RKO (cell line): ENCODE results near the gene HNRNPA3.
"Not testable (repeated sequence)": the region's sequence is repeated elsewhere in the genome, so short reads cannot be mapped to it uniquely, and the experiment has no call there.

Experiments used
- DNase-seq: peaks from one replicate; pipeline ENCODE4 v3.0.0-alpha.2; 2016; ENCODE audit warnings: low spot score

HNRNPA3 gene

GRCh38 chr2:177212106-177212890 lies at the start of gene HNRNPA3:
Gene HNRNPA3, plus strand, starts transcription at chr2:177212794. Its CDS starts 6 bp downstream, at chr2:177212800.
- peak; percentile 97 for DNase-seq

DNA sequence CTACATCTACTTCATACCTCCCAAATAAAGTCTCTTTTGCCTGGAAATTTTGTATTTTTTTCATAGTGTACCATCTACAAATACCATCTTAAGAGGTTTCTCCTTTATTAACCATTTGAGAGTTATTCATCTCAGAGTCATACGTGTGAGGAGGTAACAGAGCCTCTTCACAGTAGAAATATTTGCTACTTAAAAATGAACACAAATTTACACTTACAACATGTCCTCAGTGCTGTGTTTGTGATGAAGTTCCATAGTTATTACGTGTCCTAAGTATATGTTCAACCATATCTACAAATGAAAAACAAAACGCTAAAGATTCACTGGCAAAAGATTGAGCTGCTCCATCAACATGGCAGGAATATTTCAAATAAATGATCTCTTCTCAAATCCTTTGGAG lies 48.5 kb upstream of the HNRNPA3 start:
- DNase-seq = peak; percentile 28

DNA sequence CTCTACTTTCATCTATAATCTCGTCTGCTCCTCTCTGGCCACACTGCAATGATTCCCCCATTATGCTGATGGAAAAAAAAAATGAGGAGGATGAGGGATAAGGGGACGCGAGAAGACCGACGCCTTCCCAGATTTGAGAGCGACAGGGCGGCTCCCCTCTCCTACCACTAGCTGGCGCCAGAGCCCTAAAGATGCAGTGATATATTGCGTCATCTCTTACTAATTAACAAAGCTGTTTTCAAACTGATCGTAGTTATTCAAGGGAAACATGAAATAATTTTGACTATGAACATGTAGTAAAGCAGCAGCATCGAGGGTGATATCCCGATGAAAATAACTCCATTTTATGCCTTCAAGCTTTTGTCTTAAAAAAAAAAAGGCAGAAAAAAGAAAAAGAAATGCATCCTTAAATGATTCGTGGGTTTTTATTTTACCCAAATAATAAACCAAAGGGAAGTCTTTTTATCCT lies 48.0 kb upstream of the HNRNPA3 start:
- peak; percentile 88 for DNase-seq

DNA sequence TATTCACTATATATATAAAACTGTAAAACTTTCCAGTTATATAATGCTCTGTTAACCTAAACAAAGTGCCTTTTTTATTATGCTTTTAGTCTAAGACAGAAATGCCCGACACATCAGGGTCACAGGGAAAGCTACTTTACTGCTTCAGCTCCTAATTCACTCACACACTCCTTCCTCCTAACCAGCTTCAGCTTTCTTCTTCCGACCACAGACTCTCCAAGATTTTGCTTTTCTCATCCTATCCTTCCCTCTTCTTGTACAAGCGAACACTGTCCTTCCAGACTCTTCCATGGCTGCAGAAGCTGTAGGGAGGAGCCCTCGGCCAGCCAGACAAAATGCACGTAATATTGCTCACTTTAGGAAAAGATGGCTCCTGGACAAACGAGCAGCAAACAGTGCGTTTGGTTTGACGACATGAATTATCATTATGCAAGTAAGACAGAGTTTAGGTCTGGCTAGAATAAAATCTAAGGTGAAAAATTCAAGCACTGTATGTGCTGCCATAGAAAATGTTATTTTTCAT lies 47.5 kb upstream of the HNRNPA3 start:
- no peak for DNase-seq

GRCh38 chr2:177165721-177166711 lies 46.6 kb upstream of the HNRNPA3 start:
- DNase-seq = no peak

GRCh38 chr2:177169810-177170514 lies 42.6 kb upstream of the HNRNPA3 start:
- DNase-seq = no peak

- no peak for DNase-seq
These were observed 41.2 kb upstream of the HNRNPA3 start for GRCh38 chr2:177171418-177171865.

GRCh38 chr2:177172034-177172880 lies 40.3 kb upstream of the HNRNPA3 start:
- DNase-seq = peak; percentile 65

GRCh38 chr2:177174486-177174885 lies 38.1 kb upstream of the HNRNPA3 start:
- no peak for DNase-seq

DNA sequence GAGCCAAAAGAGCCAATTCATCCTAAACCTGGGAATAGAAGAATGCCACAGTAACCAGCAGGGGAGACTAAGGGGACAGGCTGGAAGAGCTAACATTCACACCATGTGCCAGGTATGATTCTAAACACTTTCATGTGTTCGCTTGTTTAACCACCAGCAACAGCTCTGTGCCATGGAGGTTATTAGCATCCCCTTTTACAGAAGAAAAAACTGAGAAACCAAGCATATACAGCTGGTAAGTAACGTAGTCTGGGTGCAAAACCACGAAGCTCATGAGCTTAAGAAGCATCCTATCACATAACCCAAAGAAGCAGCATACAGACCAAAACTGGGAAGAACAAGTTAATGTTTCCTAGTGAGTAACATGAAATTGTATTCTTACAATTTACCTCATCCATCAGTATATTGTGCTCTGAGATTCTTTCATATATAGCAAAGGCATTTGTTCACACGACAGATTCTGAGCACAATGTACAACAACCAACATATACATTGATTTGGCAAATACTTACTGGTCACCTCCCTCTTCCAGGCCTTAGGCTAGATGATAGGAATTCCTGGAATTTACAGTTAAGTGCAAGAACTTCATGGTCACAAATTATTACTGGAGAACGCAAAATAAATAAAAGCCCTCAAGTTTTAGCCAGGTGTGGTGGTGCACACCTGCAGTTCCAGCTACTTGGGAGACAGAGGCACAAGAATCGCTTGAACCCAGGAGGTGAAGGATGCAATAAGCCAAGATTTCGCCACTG lies 36.5 kb upstream of the HNRNPA3 start:
- DNase-seq = no peak

GRCh38 chr2:177178797-177179196 lies 33.8 kb upstream of the HNRNPA3 start:
- DNase-seq = no peak

GRCh38 chr2:177179227-177179626 lies 33.4 kb upstream of the HNRNPA3 start:
- no peak for DNase-seq

DNA sequence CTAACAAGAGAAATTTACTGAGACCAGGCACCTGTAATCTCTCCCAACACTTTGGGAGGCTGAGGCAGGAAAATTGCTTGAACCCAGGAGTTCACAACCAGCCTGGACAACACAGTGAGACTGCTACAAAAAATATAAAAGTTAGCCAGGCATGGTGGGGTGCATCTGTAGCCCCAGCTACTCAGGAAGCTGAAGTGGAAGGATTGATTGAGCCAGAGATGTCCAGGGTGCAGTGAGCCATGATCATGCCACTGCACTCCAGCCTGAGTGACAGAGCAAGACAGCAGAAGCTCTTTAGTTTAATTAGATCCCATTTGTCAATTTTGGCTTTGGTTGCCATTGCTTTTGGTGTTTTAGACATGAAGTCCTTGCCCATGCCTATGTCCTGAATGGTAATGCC lies 32.9 kb upstream of the HNRNPA3 start:
- not testable (repeated sequence) for DNase-seq

DNA sequence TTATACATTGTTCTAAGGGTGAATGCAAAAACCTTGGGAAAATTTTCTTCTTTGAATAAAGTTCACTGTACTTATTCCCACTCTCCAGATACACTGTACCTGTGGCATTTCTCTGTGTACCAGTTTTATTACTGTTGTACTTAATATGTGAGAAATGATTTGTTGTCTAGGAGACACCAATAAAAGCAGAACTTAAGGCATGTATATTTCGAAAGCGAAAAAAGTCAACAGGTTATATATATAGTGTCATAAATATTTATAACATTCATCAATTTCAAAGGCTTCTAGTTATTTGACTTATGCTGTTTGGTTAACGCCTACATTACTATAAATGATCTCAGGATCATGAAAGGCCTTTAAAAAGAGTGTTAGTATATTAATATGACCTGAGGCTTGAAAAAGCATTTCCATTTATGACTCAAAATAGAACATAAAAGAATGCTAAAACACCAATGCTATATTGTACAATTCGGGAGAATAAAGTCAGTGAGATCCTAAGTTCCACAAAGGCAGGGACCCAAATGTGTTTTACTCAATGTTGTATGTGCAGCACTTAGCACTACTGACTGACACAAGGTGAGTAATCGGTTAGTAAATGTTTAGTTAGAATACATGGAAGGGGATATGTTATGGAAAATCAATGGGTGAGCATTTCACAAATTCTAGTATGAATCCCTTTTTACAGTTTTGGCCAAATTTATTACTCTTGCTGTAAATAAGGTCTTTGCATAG lies 32.2 kb upstream of the HNRNPA3 start:
- DNase-seq = no peak

- DNase-seq = no peak
These were observed 28.7 kb upstream of the HNRNPA3 start for GRCh38 chr2:177183860-177184259.

DNA sequence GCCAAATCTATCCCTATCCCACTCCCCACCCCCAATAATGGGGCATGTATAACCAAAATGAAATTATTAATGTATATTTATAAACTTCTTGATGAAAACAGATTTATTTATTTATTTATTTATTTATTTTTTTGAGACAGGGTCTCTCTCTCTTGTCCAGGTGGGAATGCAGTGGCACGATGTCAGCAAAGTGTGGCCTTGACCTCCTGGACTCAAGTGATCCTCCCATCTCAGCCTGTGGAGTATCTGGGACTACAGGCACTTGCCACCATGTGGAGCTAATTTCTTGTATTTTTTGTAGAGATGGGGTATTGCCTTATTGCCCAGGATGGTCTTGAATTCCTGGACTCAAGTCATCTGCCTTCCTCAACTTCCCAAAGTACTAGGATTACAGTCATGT lies 28.0 kb upstream of the HNRNPA3 start:
- DNase-seq = no peak

- not testable (repeated sequence) for DNase-seq
These were observed 26.6 kb upstream of the HNRNPA3 start for GRCh38 chr2:177186038-177186437.

GRCh38 chr2:177187631-177188312 lies 24.8 kb upstream of the HNRNPA3 start:
- peak; percentile 31 for DNase-seq
